Posterior cingulate gyrus (tissue), 11 donors: ENCODE data around the gene AFAP1.

Experiments used
- DNase-seq, 10 donors: peaks; one replicate each; pipeline versions ENCODE4 v3.0.0 to v3.0.0-alpha.2; 2020 to 2021; ENCODE audit warnings: mixed read lengths in 3 of 10
- intact Hi-C: fragments of 100-400 bp; cut with DNase I; formaldehyde crosslinking; loops from one replicate; pipeline ENCODE4 v1.15.1; 2023

The AFAP1 gene

GRCh38 chr4:7754565-7755262 is 184.9 kb downstream of the AFAP1 start:
- DNase-seq = peak in 2 of 10 donors; percentile 18 to 67
- intact Hi-C loops = no loop called here

- intact Hi-C loops = no loop called here
- DNase-seq = no peak
Measured at GRCh38 chr4:7753931-7754465, 185.7 kb downstream of the AFAP1 start.

DNA sequence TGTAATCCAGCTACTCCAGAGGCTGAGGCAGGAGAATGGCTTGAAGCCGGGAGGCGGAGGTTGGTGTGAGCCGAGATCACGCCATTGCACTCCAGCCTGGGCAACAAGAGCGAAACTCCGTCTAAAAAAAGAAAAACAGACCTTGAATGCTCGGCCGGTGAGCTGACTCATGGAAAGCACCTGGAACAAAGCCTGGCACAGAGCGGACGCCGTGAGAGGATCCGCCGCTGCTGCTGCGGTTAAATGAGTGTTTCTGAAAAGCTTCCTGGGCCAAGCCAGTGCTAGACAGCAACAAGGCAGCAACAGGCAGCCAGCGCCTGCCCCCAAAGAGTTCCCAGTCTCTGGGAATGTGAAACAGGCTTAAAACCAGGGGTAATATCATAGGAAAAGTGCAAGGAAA is 186.4 kb downstream of the AFAP1 start:
- intact Hi-C loops = no loop called here

DNA sequence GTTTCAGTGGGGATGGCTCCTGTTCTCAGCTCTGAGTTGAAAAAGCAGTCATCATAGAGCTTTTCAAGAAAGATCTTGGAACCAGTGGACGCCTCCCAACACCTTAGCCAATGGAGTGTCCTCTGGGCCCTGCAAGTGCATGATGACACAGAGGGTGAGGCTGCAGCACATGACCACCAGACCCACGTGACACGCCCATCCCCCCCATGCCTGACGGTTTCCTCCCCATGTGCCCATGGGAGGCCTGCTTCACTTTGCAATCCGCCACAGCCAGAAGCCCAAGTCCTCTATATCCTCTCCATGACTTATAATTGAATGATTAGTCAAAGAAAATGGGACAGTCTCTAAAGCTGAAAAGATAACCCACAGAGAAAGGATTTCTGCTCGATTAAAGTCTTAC is 187.0 kb downstream of the AFAP1 start:
- intact Hi-C loops = no loop called here
- peak in 1 of 10 donors; percentile 24 for DNase-seq

More for the DNA sequence above, 186.4 kb downstream of the AFAP1 start:
- DNase-seq = no peak

GRCh38 chr4:7750972-7751371 is 188.7 kb downstream of the AFAP1 start:
- DNase-seq = no peak
- intact Hi-C loops = no loop called here

DNA sequence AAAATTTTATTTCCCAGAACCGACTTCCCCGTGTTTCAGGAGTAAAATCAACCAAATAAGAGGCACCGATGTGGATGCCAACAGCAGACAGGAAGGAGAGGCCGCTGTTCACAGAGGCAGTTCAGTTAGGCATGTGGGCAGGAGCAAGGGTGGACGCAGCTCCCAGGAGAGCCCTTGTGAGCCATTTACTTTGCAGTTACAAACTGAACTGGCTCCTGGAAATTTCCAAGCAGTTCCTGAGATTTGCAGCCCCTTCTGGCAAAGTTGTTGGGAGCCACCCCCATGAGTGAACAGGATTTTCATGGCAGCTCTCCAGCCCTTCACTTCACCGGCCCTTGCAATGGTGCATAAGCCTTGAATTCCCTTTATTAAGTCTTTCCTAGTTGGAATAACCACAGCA is 189.1 kb downstream of the AFAP1 start:
- peak in 2 of 10 donors; percentile 23 to 43 for DNase-seq
- intact Hi-C loops = no loop called here

DNA sequence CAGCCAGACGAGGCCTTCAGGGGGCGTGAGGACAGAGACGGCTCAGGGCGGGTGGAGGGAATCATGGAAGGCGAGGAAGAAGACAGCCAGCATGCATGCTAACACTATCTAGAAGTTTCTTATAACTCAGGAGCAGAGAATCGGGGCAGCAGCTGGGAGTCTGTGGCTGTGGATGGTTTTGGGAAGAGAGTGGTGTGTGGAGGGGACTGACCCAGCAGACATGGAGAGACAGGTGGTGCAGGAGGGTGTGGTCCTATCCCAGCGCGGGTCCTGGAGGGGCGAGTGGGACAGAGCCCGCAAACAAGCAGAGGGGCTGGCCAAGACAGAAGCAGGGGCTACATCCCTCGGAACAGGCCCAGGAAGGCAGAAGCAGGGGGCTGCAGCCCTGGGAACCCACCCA is 192.1 kb downstream of the AFAP1 start:
- intact Hi-C loops = no loop called here
- DNase-seq = no peak

- intact Hi-C loops = no loop called here
- peak in 2 of 10 donors; percentile 24 to 70 for DNase-seq
Measured at GRCh38 chr4:7747062-7747385, 192.6 kb downstream of the AFAP1 start.

DNA sequence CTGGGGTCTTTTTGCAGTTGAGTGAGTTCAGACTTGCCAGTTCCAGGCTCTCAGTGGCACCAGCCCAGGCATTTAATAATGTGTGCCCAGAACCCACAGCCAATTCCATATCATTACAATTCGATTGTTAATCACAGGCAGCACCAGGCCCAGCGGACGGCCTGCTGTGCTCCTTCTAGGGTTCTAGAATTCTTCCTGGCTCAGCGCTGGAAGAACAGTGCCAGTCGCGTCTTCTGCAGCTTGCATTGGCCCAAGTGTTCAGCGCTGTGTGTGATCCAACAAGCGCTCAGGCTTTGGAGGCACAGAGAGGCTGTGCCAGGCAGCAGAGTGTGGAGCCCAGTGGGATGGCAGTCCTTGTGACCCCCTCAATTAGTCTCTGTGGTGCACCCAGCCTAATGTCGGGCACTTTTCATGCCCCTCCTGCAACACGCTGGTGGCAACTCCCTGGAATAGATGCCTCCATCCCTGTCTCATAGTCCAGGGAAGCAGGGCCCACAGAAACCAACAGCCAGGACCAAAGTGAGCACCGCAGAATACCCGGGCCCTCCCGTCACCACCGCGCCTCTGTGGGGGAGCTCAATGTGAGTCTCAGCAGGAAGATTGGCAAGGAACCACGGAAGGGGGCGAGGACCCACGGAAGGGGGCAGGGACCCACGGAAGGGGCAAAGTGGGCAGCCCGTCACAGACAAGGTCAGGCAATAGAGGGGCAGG is 193.2 kb downstream of the AFAP1 start:
- intact Hi-C loops = no loop called here
- peak in 1 of 10 donors; percentile 58 for DNase-seq

- intact Hi-C loops = no loop called here
- peak in 1 of 10 donors; percentile 63 for DNase-seq
Measured at GRCh38 chr4:7745301-7745885, 194.3 kb downstream of the AFAP1 start.

DNA sequence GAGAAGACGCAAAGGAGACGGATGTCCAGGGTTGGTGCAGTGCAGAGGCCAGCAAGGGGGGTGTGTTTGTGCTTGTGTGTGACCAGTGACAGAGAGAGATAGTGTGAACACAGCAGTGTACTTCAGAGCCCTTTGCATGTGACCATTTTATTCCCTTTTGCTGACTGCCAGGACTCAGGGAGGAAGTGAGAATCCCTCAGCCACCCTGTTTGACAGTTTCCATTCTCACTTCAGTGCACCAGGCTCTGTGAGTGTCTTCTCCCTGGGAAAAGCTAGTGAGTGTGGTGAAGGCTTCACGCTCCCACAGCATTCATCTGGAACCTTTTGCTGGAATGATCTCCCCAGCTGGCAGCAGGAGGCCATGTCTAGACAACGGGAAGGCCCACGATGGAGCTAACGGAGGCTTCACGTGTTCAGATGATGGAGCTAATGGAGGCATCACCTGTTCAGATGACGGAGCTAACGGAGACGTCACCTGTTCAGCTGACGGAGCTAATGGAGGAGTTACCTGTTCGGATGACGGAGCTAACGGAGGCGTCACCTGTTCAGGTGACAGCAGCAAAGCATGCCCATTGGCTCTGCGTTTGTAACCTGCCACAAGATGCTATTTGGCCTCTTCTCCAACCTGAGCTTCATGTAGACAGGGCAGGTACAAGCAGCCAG is 195.4 kb downstream of the AFAP1 start:
- intact Hi-C loops = no loop called here
- DNase-seq = peak in 2 of 10 donors; percentile 14 to 21

GRCh38 chr4:7742807-7743280 is 196.8 kb downstream of the AFAP1 start:
- intact Hi-C loops = no loop called here
- peak in 4 of 10 donors; percentile 9 to 64 (median 46) for DNase-seq

DNA sequence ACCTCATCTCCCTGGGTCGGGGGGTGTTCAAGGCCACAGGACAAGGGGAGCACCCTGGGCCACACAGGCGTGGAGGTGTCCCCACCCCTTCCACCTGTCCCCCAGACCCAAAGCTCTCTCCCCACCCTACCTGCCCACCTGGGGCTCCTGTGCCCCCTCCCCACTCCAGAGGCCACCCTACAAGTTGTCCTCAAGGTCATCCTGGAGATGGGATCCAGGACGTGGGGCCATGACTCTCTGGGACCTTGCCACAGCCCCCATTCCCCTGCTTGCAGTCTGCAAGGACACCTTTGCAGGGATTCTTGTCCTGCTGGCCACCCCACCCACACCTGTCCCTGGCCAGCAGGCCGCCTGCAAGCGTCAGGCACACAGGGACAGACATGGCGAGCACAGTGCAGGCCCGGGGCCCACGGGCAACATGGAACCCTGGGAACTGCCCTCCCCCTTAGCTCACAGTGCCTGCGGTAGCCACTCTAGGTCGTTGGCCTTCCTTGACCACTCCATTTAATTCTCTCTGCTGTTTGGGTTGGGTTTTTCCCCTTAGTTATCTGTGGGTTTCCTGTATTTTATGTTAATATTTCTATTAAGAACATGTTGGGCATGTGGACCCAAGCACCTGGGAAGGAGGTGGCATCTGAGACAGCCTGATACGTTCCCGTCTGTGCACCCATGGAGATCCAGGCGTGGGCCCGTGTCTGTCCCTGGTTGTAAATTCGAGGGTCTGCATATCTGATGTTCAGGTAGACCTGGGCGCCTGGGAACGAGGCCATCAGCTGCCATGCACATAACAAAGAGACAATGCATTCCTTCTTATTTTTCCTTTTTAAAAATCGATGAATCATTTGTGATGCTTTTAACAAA is 197.5 kb downstream of the AFAP1 start:
- intact Hi-C loops = no loop called here
- DNase-seq = peak in 4 of 10 donors; percentile 16 to 65 (median 49)

- intact Hi-C loops = no loop called here
- peak in 3 of 10 donors; percentile 16 to 59 (median 54) for DNase-seq
Measured at GRCh38 chr4:7740866-7741525, 198.7 kb downstream of the AFAP1 start.

DNA sequence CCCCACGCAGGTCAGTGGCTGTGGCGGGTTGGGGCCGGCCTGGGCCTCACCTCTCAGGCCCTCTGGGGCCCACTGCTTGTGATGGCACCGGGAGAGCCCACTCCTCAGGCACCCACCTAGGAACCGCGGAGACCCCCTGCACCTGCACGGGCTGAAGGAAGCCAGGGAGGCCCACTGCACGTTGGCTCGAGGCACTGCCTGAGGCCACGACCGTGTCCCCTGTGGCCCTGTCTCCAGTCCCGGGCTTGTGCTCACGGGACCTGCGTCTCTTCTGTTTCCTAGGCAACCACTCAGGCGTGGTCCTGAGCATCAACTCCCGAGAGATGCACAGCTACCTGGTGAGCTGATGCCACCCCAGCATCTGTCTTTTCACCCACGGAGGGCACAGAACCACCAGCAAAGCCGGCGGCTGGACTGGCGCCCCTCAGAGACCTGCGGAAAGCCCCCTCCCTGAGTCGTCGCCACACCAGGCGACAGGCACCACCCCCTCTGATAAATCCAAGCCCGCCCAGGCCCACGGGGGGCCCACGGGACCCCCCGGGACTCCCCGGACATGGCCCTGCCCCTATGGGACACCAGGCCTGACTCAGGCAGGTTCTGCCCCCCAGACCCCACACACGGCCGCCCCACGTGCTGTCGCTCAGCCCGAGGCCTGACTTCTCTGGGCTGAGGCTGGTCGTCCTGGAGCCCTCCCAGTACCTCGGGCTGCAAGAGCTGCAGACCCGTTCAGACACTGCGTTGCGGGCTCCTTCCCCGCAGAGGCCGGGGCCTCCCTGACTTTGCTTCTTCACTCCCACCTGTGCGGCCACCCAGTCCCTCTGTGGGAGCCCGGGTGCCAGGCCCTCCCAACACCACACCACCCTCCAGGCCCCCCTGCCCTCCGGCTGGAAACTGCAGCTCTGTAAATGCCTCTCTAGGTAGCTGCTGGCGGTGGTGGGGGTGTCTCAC is 199.5 kb downstream of the AFAP1 start:
- intact Hi-C loops = no loop called here
- peak in 4 of 10 donors; percentile 25 to 83 (median 66) for DNase-seq

GRCh38 chr4:7739077-7739917 is 200.4 kb downstream of the AFAP1 start:
- intact Hi-C loops = no loop called here
- peak in 4 of 10 donors; percentile 14 to 80 (median 52) for DNase-seq

GRCh38 chr4:7738458-7739076 is 201.1 kb downstream of the AFAP1 start:
- intact Hi-C loops = no loop called here
- DNase-seq = peak in 4 of 10 donors; percentile 23 to 72 (median 54)
